Measurements from ENCODE around the gene UNC5C.

GRCh38 chr4:95314573-95314972 lies 234.2 kb downstream of the UNC5C start:
- TF ChIP-seq EZH2 (IDR thresholded peaks at IDR 0.05), result no peak
- no peak for TF ChIP-seq CTCF (IDR thresholded peaks at IDR 0.05)
- TF ChIP-seq EZH2phosphoT487 (IDR thresholded peaks at IDR 0.05), result no peak

Measured in neural progenitor cell (in vitro differentiated cells).